Adrenal gland (tissue), 12 donors: ENCODE data around the gene IFNL1. TPM values are rescaled to one million over a fixed set of nuclear protein-coding genes. Genes with fewer than 3 reads are reported as not detected.
"Not testable (repeated sequence)": the region's sequence is repeated elsewhere in the genome, so short reads cannot be mapped to it uniquely, and the experiment has no call there.

Experiments
- DNase-seq, 7 donors: peaks; one replicate each; pipeline ENCODE4 v3.0.0-alpha.2; 2019 to 2020
- H3K27ac ChIP-seq, 5 donors: fragments of 200-600 bp; sonication (generic) in 4 of 5; 1 replicate in 3 of 5; 2 replicates in 2 of 5; pipeline versions ENCODE4 v1.5.1 to v1.8.0; 2016 to 2020; ENCODE audit warnings: mild to moderate bottlenecking in 1 of 5
- H3K27me3 ChIP-seq: fragments of 200-600 bp; 2 replicates; pipeline ENCODE4 v1.8.0; 2021
- H3K36me3 ChIP-seq, 2 donors: fragments of 200-600 bp; replicated peaks in 1 of 2; 1 replicate in 1 of 2; 2 replicates in 1 of 2; pipeline versions ENCODE4 v1.5.1 to v1.8.0; 2018 to 2022
- H3K4me1 ChIP-seq, 2 donors: fragments of 200-600 bp; replicated peaks in 1 of 2; 1 replicate in 1 of 2; 2 replicates in 1 of 2; pipeline versions ENCODE4 v1.5.1 to v1.8.0; 2018 to 2021
- H3K4me3 ChIP-seq, 4 donors: fragments of 200-600 bp; sonication (generic) in 3 of 4; one replicate each; pipeline ENCODE4 v1.5.1; 2016 to 2018
- H3K9me3 ChIP-seq, 3 donors: fragments of 200-600 bp; sonication (generic) in 1 of 3; replicated peaks in 1 of 3; 1 replicate in 2 of 3; 2 replicates in 1 of 3; pipeline versions ENCODE4 v1.5.1 to v1.8.0; 2016 to 2021
- POLR2A ChIP-seq, 2 donors: fragments of 450-650 bp; IDR thresholded peaks; one replicate each; pipeline ENCODE4 v1.6.1; 2017; ENCODE audit warnings: antibody characterized with exemption in 2 of 2, mild to moderate bottlenecking in 2 of 2, moderate library complexity in 1 of 2
- WGBS, 4 donors: extraction: QIAGEN DNeasy Blood & Tissue Kit in 2 of 4; methylation state at CpG; one replicate each; pipeline versions ENCODE4 v1.1.5 to v1.1.7; 2013 to 2017; 5-methylcytosine and 5-hydroxymethylcytosine counted together
- intact Hi-C, 2 donors: fragments of 100-400 bp; cut with DNase I; formaldehyde crosslinking; loops; one replicate each; pipeline versions ENCODE4 v1.14.1 to v1.15.0; 2022 to 2023
- polyA plus RNA-seq, 3 donors: library from polyadenylated mRNA; stranded (reverse); fragments of 200-250 nt in 2 of 3; fragments of 350-450 nt in 1 of 3; fragmentation: Illumina TruSeq in 1 of 3; extraction: RNeasy Lipid Tissue Mini Kit (QIAGEN cat#74804) in 1 of 3; gene quantifications; one replicate each; pipeline ENCODE4 v1.2.3, GENCODE V29; 2013 to 2014
- total RNA-seq, 9 donors: library from RNA; depleted of rRNA in 4 of 9; stranded (reverse); fragments of >200 nt in 4 of 9; fragments of 120-200 nt in 1 of 9; fragmentation: NEBNext Ultra II Directional in 1 of 9; extraction: Animal tissue kit (Norgen Biotek cat#: 25700) in 1 of 9; gene quantifications; one replicate each; pipeline versions ENCODE4 v1.1.0 to v1.2.4, GENCODE V29; 2013 to 2023
- TF ChIP-seq, protein P1 (sequence below), 6 experiments: fragments of 450-650 bp in 4 of 6; fragments of 200-600 bp in 2 of 6; sonication (generic) in 1 of 6; IDR thresholded peaks; 1 replicate in 5 of 6; 2 replicates in 1 of 6; pipeline versions ENCODE4 v1.5.1 to v1.8.0; 2016 to 2021; ENCODE audit warnings: antibody characterized with exemption in 6 of 6, mild to moderate bottlenecking in 2 of 6, moderate library complexity in 1 of 6
- donor health status: healthy with polysubstance abuse.
- donor health status: Bipolar disorder and iron deficiency.
- donor health status: DM: yes; HTN: yes; CAD: no.
- donor health status: DM: no; HTN: no; CAD: no.
- donor health status: DM: no; HTN: no; CAD: no.
- donor health status: DM: yes; HTN: yes; CAD: no.

Gene IFNL1
- total and polyA plus RNA-seq, 12 donors = not detected

DNA sequence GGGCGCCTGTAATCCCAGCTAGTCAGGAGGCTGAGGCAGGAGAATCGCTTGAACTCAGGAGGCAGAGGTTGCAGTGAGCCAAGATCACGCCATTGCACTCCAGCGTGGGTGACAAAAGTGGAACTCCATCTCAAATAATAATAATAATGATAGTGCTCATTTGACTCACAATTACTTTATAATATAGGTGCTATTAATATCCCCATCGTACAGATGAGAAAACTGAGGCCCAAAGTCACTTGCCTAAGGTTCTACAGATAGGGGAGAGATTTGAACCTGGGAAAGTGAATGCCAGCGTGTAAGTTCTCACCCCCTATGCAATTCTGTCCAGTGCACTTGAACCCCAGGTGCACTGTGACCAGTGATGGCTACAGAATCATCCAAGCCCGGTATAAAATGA is 33.7 kb downstream of the IFNL1 start:
- no peak overlapping the region for H3K27ac ChIP-seq
- TF ChIP-seq POLR2A (IDR thresholded peaks at IDR 0.05) = no peak
- TF ChIP-seq, protein P1, sequence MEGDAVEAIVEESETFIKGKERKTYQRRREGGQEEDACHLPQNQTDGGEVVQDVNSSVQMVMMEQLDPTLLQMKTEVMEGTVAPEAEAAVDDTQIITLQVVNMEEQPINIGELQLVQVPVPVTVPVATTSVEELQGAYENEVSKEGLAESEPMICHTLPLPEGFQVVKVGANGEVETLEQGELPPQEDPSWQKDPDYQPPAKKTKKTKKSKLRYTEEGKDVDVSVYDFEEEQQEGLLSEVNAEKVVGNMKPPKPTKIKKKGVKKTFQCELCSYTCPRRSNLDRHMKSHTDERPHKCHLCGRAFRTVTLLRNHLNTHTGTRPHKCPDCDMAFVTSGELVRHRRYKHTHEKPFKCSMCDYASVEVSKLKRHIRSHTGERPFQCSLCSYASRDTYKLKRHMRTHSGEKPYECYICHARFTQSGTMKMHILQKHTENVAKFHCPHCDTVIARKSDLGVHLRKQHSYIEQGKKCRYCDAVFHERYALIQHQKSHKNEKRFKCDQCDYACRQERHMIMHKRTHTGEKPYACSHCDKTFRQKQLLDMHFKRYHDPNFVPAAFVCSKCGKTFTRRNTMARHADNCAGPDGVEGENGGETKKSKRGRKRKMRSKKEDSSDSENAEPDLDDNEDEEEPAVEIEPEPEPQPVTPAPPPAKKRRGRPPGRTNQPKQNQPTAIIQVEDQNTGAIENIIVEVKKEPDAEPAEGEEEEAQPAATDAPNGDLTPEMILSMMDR (IDR thresholded peaks at IDR 0.05) = no peak
- H3K4me1 ChIP-seq = no peaks in the 10 kb centered on the region
- no peaks in the 10 kb centered on the region for H3K36me3 ChIP-seq
- no peak overlapping the region for H3K4me3 ChIP-seq
- intact Hi-C loops = loop anchor here (5.0 to 10.0 kb wide), 3 partner anchors 125 to 218 kb away; partner anchors contain the start of genes PAK4 (in 1 of the 2) and SYCN (in 1 of the 2)
- H3K9me3 ChIP-seq = no peaks in the 10 kb centered on the region
- no peak for DNase-seq
- 84 to 89% (median 85%) methylated on average over 7 of the region's 7 CpGs for WGBS, 4 donors
- H3K27me3 ChIP-seq = no peaks in the 10 kb centered on the region

DNA sequence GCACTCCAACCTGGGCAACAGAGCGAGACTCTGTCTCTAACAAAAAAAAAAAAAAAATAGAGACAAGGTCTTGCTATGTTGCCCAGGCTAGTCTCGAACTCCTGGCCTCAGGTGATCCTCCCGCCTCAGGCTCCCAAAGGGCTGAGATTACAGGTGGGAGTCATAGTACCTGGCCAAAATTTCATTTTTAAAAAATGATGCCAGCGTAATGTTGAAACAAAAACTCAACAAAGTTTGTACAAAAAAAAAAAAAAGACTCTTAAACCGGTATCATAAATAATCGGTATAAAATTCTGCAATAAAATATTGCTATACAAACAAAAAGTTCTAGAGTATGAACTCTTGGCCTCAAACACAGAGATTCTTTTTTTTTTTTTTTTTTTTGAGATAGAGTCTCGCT is 36.1 kb downstream of the IFNL1 start:
- Histone ChIP-seq H3K9me3 (no peaks in the 10 kb centered on the region), H3K27ac (no peak overlapping the region), H3K4me3 (no peak overlapping the region), H3K27me3 (no peaks in the 10 kb centered on the region), H3K36me3 (no peaks in the 10 kb centered on the region), H3K4me1 (no peaks in the 10 kb centered on the region)
- intact Hi-C loops = no loop called here
- WGBS, 4 donors = 76 to 85% (median 80%) methylated on average over 7 of the region's 7 CpGs
- DNase-seq = no peak
- TF ChIP-seq, protein P1 (IDR thresholded peaks at IDR 0.05) = no peak
- no peak for TF ChIP-seq POLR2A (IDR thresholded peaks at IDR 0.05)

DNA sequence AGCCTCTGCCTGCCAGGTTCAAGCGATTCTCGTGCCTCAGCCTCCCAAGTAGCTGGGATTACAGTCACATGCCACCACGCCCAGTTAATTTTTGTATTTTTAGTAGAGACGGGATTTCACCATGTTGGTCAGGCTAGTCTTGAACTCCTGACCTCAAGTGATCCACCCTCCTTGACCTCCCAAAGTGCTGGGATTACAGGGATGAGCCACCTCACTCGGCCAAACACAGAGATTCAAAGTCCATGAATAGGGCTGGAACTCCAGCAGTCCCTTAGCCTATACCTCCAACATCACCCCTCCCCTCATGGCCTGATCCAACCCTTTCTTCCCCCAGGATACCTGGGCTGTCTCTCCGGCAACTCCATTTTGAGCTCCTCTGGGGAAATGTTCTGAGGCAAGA is 36.5 kb downstream of the IFNL1 start:
- DNase-seq, H3K36me3 ChIP-seq, H3K27me3 ChIP-seq, H3K4me3 ChIP-seq, H3K4me1 ChIP-seq, H3K9me3 ChIP-seq, H3K27ac ChIP-seq, intact Hi-C loops: not testable (repeated sequence)
- 60 to 75% (median 68%) methylated on average over 5 to 6 of the region's 6 CpGs for WGBS, 4 donors

DNA sequence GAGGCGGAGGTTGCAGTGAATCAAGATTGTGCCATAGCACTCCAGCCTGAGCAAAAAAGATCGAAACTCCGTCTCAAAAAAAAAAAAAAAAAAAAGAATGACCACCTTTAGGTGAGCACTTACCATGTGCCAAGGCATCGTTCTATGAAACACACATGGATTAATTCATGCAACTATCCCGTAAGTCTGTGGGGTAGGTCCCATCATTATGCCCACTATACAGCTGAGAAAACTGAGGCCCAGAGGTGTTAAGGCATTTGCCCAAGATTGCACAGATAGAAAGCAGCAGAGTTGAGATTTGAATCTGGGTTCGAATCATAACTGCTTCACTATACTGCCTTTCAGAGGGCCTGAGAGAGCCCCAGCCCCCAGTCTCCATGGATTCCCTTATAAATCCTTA is 37.3 kb downstream of the IFNL1 start:
- H3K27ac ChIP-seq = no peak overlapping the region
- TF ChIP-seq, protein P1 (IDR thresholded peaks at IDR 0.05) = no peak
- no peak for TF ChIP-seq POLR2A (IDR thresholded peaks at IDR 0.05)
- no peak overlapping the region for H3K4me3 ChIP-seq
- DNase-seq = no peak
- no peaks in the 10 kb centered on the region for H3K36me3 ChIP-seq
- H3K9me3 ChIP-seq = no peaks in the 10 kb centered on the region
- intact Hi-C loops = no loop called here
- H3K27me3 ChIP-seq = no peaks in the 10 kb centered on the region
- 81 to 89% (median 86%) methylated on average over 6 of the region's 6 CpGs for WGBS, 4 donors
- no peaks in the 10 kb centered on the region for H3K4me1 ChIP-seq

DNA sequence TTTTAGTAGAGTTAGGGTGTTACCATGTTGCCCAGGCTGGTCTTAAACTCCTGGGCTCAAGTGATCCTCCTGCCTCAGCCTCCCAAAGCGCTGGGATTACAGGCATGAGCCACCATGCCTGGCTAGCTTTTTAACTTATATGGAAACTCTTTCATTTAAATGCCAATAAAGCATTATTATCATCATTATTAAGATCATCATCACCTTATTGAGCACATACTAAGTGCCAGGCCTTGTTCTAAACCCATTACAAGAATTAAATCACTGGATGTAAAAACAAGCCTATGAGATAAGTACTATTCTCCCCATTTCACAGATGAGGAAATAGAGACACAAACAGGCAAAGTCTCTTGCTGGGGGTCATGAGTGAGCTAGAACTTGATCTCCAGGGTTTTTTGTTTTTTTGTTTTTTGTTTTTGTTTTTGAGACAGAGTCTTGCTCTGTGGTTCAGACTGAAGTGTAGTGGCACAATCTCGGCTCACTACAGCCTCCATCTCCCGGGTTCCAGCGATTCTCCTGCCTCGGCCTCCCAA is 38.3 kb downstream of the IFNL1 start:
- H3K36me3 ChIP-seq = no peaks in the 10 kb centered on the region
- no peaks in the 10 kb centered on the region for H3K27me3 ChIP-seq
- no peak for TF ChIP-seq POLR2A (IDR thresholded peaks at IDR 0.05)
- TF ChIP-seq, protein P1 (IDR thresholded peaks at IDR 0.05) = no peak
- 79 to 95% (median 91%) methylated on average over 5 of the region's 5 CpGs for WGBS, 4 donors
- intact Hi-C loops = no loop called here
- no peaks in the 10 kb centered on the region for H3K4me1 ChIP-seq
- DNase-seq = no peak
- no peaks in the 10 kb centered on the region for H3K9me3 ChIP-seq
- peak overlapping the region in 1 of 4 donors; percentile 26 for H3K4me3 ChIP-seq
- H3K27ac ChIP-seq = no peak overlapping the region
